ENCODE results near the gene RECQL5. TPM values are rescaled to one million over a fixed set of nuclear protein-coding genes. Genes with fewer than 3 reads are reported as not detected.

The RECQL5 gene
- polyA plus RNA-seq (ENCODE audit: insufficient read length in 4 of 4): 10 to 100 TPM; 31.6 to 59.3 (median 46.1) TPM

GRCh38 chr17:75666959-75667790, at the start of gene RECQL5, which contains the start of gene SAP30BP:
Gene RECQL5, minus strand, starts transcription at chr17:75667154. Its CDS starts 597 bp downstream, at chr17:75666557.
Gene SAP30BP, plus strand, starts transcription at chr17:75667338. Its CDS starts 35 bp downstream, at chr17:75667373.
- peak; percentile 93 to 99 (median 96) for DNase-seq (ENCODE audit: low read depth in 4 of 4, low spot score in 2 of 4)

- DNase-seq (ENCODE audit: low read depth in 4 of 4, low spot score in 2 of 4): no peak
Measured at GRCh38 chr17:75712446-75712845, 45.5 kb upstream of the RECQL5 start.

GRCh38 chr17:75707079-75707571, 40.2 kb upstream of the RECQL5 start:
- no peak for DNase-seq (ENCODE audit: low read depth in 4 of 4, low spot score in 2 of 4)

GRCh38 chr17:75706042-75706728, 39.2 kb upstream of the RECQL5 start:
- DNase-seq (ENCODE audit: low read depth in 4 of 4, low spot score in 2 of 4): no peak

GRCh38 chr17:75704963-75705875, 38.3 kb upstream of the RECQL5 start:
- no peak for DNase-seq (ENCODE audit: low read depth in 4 of 4, low spot score in 2 of 4)

GRCh38 chr17:75703591-75703990, 36.6 kb upstream of the RECQL5 start:
- no peak for DNase-seq (ENCODE audit: low read depth in 4 of 4, low spot score in 2 of 4)

GRCh38 chr17:75703191-75703590, 36.2 kb upstream of the RECQL5 start:
- no peak for DNase-seq (ENCODE audit: low read depth in 4 of 4, low spot score in 2 of 4)

GRCh38 chr17:75701288-75701687, 34.3 kb upstream of the RECQL5 start:
- no peak for DNase-seq (ENCODE audit: low read depth in 4 of 4, low spot score in 2 of 4)

GRCh38 chr17:75698659-75699058, 31.7 kb upstream of the RECQL5 start:
- no peak for DNase-seq (ENCODE audit: low read depth in 4 of 4, low spot score in 2 of 4)

GRCh38 chr17:75697651-75698291, 30.8 kb upstream of the RECQL5 start:
- no peak for DNase-seq (ENCODE audit: low read depth in 4 of 4, low spot score in 2 of 4)

GRCh38 chr17:75695830-75696271, 28.9 kb upstream of the RECQL5 start:
- DNase-seq (ENCODE audit: low read depth in 4 of 4, low spot score in 2 of 4): no peak

GRCh38 chr17:75695141-75695829, 28.3 kb upstream of the RECQL5 start:
- no peak for DNase-seq (ENCODE audit: low read depth in 4 of 4, low spot score in 2 of 4)

GRCh38 chr17:75694536-75694935, 27.6 kb upstream of the RECQL5 start:
- DNase-seq (ENCODE audit: low read depth in 4 of 4, low spot score in 2 of 4): no peak

GRCh38 chr17:75693500-75694481, 26.8 kb upstream of the RECQL5 start:
- no peak for DNase-seq (ENCODE audit: low read depth in 4 of 4, low spot score in 2 of 4)

GRCh38 chr17:75692976-75693375, 26.0 kb upstream of the RECQL5 start:
- no peak for DNase-seq (ENCODE audit: low read depth in 4 of 4, low spot score in 2 of 4)

GRCh38 chr17:75691801-75692626, 25.1 kb upstream of the RECQL5 start:
- DNase-seq (ENCODE audit: low read depth in 4 of 4, low spot score in 2 of 4): no peak

- DNase-seq (ENCODE audit: low read depth in 4 of 4, low spot score in 2 of 4): no peak
Measured at GRCh38 chr17:75691371-75691791, 24.4 kb upstream of the RECQL5 start.

Measured in left renal cortex interstitium (tissue), 4 donors.